ENCODE results near the gene COX6A2. TPM values are rescaled to one million over a fixed set of nuclear protein-coding genes. Genes with fewer than 3 reads are reported as not detected.

Gene COX6A2
- total RNA-seq, 1 donor from 2014 or later = not detected

DNA sequence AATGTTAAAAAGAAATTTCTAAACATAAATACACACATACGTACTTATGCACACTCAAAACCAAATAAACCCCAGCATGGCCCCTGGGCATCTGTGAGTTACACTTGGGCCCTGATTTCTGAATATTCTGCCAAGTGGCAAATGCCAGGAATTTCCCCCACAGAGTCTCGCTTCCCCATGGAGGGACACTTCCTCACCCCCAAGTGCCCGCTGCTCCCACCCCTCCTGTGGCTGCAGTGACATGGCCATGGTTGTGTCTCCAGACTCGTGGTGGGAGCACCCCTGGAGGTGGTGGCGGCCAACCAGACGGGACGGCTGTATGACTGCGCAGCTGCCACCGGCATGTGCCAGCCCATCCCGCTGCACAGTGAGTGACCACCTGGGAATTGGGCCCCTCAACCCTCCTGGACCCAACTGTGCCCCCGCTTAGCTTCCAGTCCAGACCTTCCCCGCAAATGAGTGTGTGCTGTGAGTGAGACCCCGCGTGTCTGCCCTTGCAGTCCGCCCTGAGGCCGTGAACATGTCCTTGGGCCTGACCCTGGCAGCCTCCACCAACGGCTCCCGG lies 31.0 kb downstream of the COX6A2 start:
- no peaks in the 10 kb centered on the region for H3K4me1 ChIP-seq
- no peak for DNase-seq (ENCODE audit: low spot score in 2 of 2)
- H3K4me3 ChIP-seq = no peak overlapping the region
- H3K9me3 ChIP-seq = no peaks in the 10 kb centered on the region
- H3K36me3 ChIP-seq = no peaks in the 10 kb centered on the region
- H3K27ac ChIP-seq = no peak overlapping the region
- intact Hi-C loops (cut with DNase I) = no loop called here
- H3K27me3 ChIP-seq = no peaks in the 10 kb centered on the region
- TF ChIP-seq, protein P1, sequence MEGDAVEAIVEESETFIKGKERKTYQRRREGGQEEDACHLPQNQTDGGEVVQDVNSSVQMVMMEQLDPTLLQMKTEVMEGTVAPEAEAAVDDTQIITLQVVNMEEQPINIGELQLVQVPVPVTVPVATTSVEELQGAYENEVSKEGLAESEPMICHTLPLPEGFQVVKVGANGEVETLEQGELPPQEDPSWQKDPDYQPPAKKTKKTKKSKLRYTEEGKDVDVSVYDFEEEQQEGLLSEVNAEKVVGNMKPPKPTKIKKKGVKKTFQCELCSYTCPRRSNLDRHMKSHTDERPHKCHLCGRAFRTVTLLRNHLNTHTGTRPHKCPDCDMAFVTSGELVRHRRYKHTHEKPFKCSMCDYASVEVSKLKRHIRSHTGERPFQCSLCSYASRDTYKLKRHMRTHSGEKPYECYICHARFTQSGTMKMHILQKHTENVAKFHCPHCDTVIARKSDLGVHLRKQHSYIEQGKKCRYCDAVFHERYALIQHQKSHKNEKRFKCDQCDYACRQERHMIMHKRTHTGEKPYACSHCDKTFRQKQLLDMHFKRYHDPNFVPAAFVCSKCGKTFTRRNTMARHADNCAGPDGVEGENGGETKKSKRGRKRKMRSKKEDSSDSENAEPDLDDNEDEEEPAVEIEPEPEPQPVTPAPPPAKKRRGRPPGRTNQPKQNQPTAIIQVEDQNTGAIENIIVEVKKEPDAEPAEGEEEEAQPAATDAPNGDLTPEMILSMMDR (IDR thresholded peaks at IDR 0.05) = no peak

DNA sequence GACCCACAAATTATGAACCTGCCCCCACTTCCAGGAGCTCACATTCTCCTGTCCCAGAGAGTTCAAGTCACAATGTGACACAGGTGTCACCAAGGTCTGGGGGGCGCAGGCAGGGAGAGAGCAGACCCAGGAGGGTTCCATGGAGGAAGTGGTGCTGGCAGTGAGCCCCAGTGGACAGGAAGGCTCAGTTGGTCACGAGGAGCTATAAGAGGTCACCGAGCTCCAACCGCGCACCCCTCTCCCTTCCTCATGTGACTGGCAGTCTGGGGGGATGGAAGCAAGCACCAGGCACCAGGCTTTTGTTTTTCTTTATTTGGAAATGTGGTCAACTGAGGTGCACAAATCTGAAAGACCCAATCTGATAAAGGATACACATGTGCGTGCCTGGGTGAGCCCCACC lies 32.5 kb downstream of the COX6A2 start:
- no peak overlapping the region for H3K27ac ChIP-seq
- intact Hi-C loops (cut with DNase I) = no loop called here
- no peak for DNase-seq (ENCODE audit: low spot score in 2 of 2)
- TF ChIP-seq, protein P1 (IDR thresholded peaks at IDR 0.05) = no peak
- no peaks in the 10 kb centered on the region for H3K36me3 ChIP-seq
- H3K27me3 ChIP-seq = no peaks in the 10 kb centered on the region
- H3K4me3 ChIP-seq = no peak overlapping the region
- H3K4me1 ChIP-seq = no peaks in the 10 kb centered on the region
- no peaks in the 10 kb centered on the region for H3K9me3 ChIP-seq

DNA sequence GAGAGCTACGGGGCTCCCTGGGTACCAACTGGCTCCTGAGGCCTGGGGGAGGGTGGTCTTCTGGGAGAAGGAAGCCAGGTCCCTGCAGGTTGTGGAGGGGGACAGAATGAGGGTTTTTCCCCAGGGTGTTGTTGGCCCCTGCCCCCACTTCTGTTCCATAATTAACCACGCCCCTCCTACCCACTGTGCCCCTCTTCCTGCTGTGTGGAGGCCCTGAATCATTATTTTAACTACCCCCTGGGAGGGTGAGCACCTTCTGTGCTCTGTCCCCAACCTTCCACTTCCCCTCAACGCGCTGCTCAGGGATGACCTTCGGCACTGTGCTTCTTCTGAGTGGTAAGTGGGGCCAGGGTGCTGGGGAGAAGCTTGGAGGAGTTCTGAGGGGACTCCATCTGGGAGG lies 35.1 kb downstream of the COX6A2 start, which contains the start of gene ITGAD:
Gene ITGAD (plus strand): TSS at position 280 of the 400 bp plus-strand sequence. CDS start 26 bp downstream, at position 306.
- no peaks in the 10 kb centered on the region for H3K9me3 ChIP-seq
- no peaks in the 10 kb centered on the region for H3K27me3 ChIP-seq
- DNase-seq (ENCODE audit: low spot score in 2 of 2) = no peak
- H3K27ac ChIP-seq = no peak within 1 kb of the TSS
- no peaks in the 10 kb centered on the region for H3K36me3 ChIP-seq
- no peaks in the 10 kb centered on the region for H3K4me1 ChIP-seq
- TF ChIP-seq, protein P1 (IDR thresholded peaks at IDR 0.05) = no peak
- intact Hi-C loops (cut with DNase I) = no loop called here
- no peak within 1 kb of the TSS for H3K4me3 ChIP-seq

DNA sequence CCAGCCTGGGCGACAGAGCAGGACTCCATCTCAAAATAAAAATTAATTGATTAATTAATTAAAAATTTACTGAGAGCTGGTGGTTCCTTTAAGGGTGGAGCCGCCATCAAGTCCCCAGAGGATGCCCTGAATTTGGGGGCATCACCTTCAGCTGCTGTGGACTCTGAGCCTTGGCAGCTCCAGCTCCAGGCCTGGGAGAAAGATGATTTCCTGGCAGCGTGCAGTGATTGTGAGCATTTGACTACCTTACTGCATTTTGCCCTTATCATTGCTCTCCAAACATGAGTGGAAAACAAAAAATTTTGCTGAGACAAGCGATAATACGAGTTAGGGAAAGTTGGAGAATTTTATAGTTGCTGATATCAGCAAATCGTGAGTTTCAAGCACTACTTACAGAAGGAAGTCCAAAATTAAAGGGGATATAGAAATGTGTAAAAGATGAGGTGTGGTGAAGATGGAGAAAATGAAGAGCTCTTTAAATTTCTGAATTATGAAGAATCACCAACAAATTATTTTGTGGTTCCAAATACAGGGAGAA lies 37.6 kb downstream of the COX6A2 start:
- no peak overlapping the region for H3K4me3 ChIP-seq
- intact Hi-C loops (cut with DNase I) = no loop called here
- no peaks in the 10 kb centered on the region for H3K36me3 ChIP-seq
- TF ChIP-seq, protein P1 (IDR thresholded peaks at IDR 0.05) = no peak
- H3K4me1 ChIP-seq = no peaks in the 10 kb centered on the region
- no peaks in the 10 kb centered on the region for H3K9me3 ChIP-seq
- no peak overlapping the region for H3K27ac ChIP-seq
- no peak for DNase-seq (ENCODE audit: low spot score in 2 of 2)
- no peaks in the 10 kb centered on the region for H3K27me3 ChIP-seq

DNA sequence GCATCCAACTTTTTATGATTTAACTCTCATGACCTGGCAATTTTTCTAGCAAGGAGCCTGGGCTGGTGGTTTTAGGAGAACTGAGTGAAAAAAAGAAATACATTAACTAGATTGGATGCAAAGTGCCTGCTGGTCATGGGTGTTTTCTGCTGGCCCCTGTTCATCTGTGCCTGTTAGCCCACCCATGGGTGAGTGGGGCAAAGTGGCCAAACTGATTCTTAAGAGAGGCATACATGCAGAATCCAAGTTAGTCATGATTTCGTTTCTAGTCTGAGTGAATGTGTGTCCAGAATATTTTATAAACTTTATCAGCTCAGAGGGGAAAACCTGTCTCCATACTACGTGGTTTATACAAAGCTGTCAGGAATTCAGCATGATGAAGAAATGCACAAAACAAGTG lies 39.6 kb downstream of the COX6A2 start:
- H3K4me3 ChIP-seq = no peak overlapping the region
- DNase-seq (ENCODE audit: low spot score in 2 of 2) = no peak
- TF ChIP-seq, protein P1 (IDR thresholded peaks at IDR 0.05) = no peak
- no peaks in the 10 kb centered on the region for H3K4me1 ChIP-seq
- intact Hi-C loops (cut with DNase I) = no loop called here
- H3K27me3 ChIP-seq = no peaks in the 10 kb centered on the region
- no peaks in the 10 kb centered on the region for H3K9me3 ChIP-seq
- H3K36me3 ChIP-seq = no peaks in the 10 kb centered on the region
- no peak overlapping the region for H3K27ac ChIP-seq
